Measurements from ENCODE around the gene CPVL.
"Not testable (repeated sequence)": the region's sequence is repeated elsewhere in the genome, so short reads cannot be mapped to it uniquely, and the experiment has no call there.

CPVL gene

GRCh38 chr7:29120955-29121354, 25.4 kb downstream of the CPVL start:
- DNase-seq (ENCODE audit: low read depth in 4 of 4, low spot score in 1 of 4): no peak

- DNase-seq (ENCODE audit: low read depth in 4 of 4, low spot score in 1 of 4): no peak
Observed at GRCh38 chr7:29119538-29119937, 26.8 kb downstream of the CPVL start.

- no peak for DNase-seq (ENCODE audit: low read depth in 4 of 4, low spot score in 1 of 4)
Observed at GRCh38 chr7:29116361-29117200, 29.8 kb downstream of the CPVL start.

- no peak for DNase-seq (ENCODE audit: low read depth in 4 of 4, low spot score in 1 of 4)
Observed at GRCh38 chr7:29115753-29116152, 30.6 kb downstream of the CPVL start.

- DNase-seq (ENCODE audit: low read depth in 4 of 4, low spot score in 1 of 4): no peak
Observed at GRCh38 chr7:29115130-29115687, 31.1 kb downstream of the CPVL start.

- not testable (repeated sequence) for DNase-seq (ENCODE audit: low read depth in 4 of 4, low spot score in 1 of 4)
Observed at GRCh38 chr7:29114266-29114665, 32.1 kb downstream of the CPVL start.

GRCh38 chr7:29113384-29114102, 32.8 kb downstream of the CPVL start:
- DNase-seq (ENCODE audit: low read depth in 4 of 4, low spot score in 1 of 4): no peak

GRCh38 chr7:29112721-29113120, 33.6 kb downstream of the CPVL start:
- no peak for DNase-seq (ENCODE audit: low read depth in 4 of 4, low spot score in 1 of 4)

- DNase-seq (ENCODE audit: low read depth in 4 of 4, low spot score in 1 of 4): no peak
Observed at GRCh38 chr7:29109899-29110298, 36.4 kb downstream of the CPVL start.

GRCh38 chr7:29109358-29109757, 37.0 kb downstream of the CPVL start:
- no peak for DNase-seq (ENCODE audit: low read depth in 4 of 4, low spot score in 1 of 4)

GRCh38 chr7:29107056-29107455, 39.3 kb downstream of the CPVL start:
- DNase-seq (ENCODE audit: low read depth in 4 of 4, low spot score in 1 of 4): no peak

GRCh38 chr7:29106669-29106988, 39.7 kb downstream of the CPVL start:
- no peak for DNase-seq (ENCODE audit: low read depth in 4 of 4, low spot score in 1 of 4)

- no peak for DNase-seq (ENCODE audit: low read depth in 4 of 4, low spot score in 1 of 4)
Observed at GRCh38 chr7:29105752-29106668, 40.3 kb downstream of the CPVL start.

GRCh38 chr7:29105191-29105590, 41.1 kb downstream of the CPVL start:
- no peak for DNase-seq (ENCODE audit: low read depth in 4 of 4, low spot score in 1 of 4)

- DNase-seq (ENCODE audit: low read depth in 4 of 4, low spot score in 1 of 4): peak in 1 of 4 experiments; percentile 1
Observed at GRCh38 chr7:29102558-29103151, 43.7 kb downstream of the CPVL start.

GRCh38 chr7:29100924-29101323, 45.4 kb downstream of the CPVL start:
- no peak for DNase-seq (ENCODE audit: low read depth in 4 of 4, low spot score in 1 of 4)

GRCh38 chr7:29099896-29100847, 46.2 kb downstream of the CPVL start:
- no peak for DNase-seq (ENCODE audit: low read depth in 4 of 4, low spot score in 1 of 4)

- no peak for DNase-seq (ENCODE audit: low read depth in 4 of 4, low spot score in 1 of 4)
Observed at GRCh38 chr7:29096446-29096730, 49.9 kb downstream of the CPVL start.

GRCh38 chr7:29095631-29096445, 50.5 kb downstream of the CPVL start:
- no peak for DNase-seq (ENCODE audit: low read depth in 4 of 4, low spot score in 1 of 4)

Measured in stimulated activated CD4-positive, alpha-beta T cell treated with anti-CD3 and anti-CD28 coated beads, Interleukin-1b, Interleukin-23, amount 100 ng/mL, for 24 hours (primary cell).